Raji (cell line): ENCODE measurements around the gene CMTR1.

Experiments used
- POLR2A ChIP-seq: IDR thresholded peaks from 2 replicates; pipeline ENCODE4 v1.6.1; 2011; ENCODE audit warnings: low read depth, low read length, control low read depth; ENCODE audit not compliant: insufficient read depth

CMTR1 gene

GRCh38 chr6:37521674-37522073, 88.7 kb downstream of the CMTR1 start:
- no peak for TF ChIP-seq POLR2A

DNA sequence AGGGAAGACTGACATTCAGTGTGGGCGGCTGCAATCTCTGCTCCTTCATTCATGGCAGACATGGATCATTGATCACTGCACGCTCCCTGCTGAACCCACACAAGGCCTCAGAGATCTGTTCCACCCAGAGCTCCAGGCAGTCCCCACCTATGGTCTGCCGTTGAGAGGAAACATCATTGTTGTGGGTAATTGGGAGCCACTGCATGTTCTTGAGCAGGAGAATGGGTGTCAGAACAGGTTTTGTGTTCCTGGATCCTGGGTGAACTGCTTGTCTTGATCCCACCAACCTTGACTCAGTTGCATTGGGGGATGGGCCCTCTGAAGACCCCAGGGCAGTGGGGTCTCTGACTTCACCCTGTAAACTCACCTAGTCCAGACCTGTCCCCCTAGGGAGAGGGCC, 89.8 kb downstream of the CMTR1 start:
- TF ChIP-seq POLR2A, result no peak

- TF ChIP-seq POLR2A, result no peak
These were observed 90.4 kb downstream of the CMTR1 start for GRCh38 chr6:37523412-37523811.

- no peak for TF ChIP-seq POLR2A
These were observed 91.3 kb downstream of the CMTR1 start for GRCh38 chr6:37524025-37524969.

- no peak for TF ChIP-seq POLR2A
These were observed 91.9 kb downstream of the CMTR1 start for GRCh38 chr6:37524970-37525318.

- TF ChIP-seq POLR2A, result no peak
These were observed 92.7 kb downstream of the CMTR1 start for GRCh38 chr6:37525460-37526357.

DNA sequence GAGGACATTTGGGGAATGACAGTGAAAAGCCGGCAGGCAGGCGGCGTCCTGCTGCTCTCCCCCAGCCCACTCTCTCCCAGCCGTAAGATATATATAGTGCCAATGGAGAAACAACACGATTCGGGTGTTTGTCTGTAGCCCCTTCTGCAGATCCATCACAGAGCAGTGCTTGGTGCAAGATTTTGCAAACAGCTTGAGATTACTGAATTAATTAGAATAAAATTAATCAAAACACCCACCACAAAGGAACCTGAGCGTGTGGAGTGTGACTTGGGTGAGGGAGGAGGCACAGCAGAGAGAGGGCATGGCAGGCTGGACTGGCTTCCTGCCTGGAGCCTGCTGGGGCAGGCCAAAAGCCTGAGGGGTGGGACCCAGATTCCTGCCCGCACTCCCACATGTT, 95.5 kb downstream of the CMTR1 start:
- no peak for TF ChIP-seq POLR2A

DNA sequence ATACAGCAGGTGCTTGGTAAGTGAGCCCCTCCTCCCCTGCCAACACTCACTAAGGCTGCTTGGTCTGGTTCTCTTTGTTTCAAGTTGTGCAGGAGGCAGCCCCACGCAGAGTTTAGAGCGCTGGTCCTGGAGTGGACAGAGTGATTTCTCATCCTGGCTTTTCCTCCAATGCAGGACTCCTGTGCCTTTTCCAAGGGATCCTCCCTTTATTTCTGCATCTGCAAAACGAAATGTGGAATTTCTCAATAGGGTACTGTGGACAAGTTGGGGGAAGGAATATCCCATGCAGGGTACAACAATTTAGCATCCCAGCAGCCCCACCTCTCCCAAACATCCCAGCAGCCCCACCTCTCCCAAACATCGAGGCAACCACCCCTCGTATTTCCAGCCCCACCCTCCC, 97.3 kb downstream of the CMTR1 start:
- no peak for TF ChIP-seq POLR2A

DNA sequence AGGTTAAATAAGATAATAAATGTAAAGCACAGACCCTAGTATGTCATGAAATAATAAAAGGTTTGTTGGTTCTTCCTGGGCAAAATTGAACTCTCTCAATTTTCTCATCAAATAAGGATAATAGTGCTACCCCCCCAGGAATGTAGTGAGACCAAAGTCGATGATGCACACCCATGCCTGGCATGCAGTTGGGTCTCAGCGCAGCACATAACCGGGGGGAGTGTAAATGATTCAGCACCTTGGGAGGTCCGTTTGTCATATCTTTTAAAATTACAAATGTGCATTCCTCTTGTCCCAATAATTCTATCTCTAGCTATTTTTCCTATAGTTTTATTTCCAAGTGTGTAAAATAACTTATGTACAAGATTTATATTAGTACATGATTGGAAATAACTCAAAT, 98.0 kb downstream of the CMTR1 start:
- no peak for TF ChIP-seq POLR2A
